ACHN (cell line): ENCODE data around the gene PJA2.
"Not testable (repeated sequence)": the region's sequence is repeated elsewhere in the genome, so short reads cannot be mapped to it uniquely, and the experiment has no call there.

Source experiments
- DNase-seq: peaks from one replicate; pipeline ENCODE4 v3.0.0-alpha.2; 2015
- in situ Hi-C: cut with HindIII; loops from 2 replicates; pipeline ENCODE4 v1.10.0; 2017; ENCODE audit warnings: low sequenced_read_pairs, low pct_ligation_motif_present, low pct_unique_long_range_greater_than_20kb

Gene PJA2, protein sequence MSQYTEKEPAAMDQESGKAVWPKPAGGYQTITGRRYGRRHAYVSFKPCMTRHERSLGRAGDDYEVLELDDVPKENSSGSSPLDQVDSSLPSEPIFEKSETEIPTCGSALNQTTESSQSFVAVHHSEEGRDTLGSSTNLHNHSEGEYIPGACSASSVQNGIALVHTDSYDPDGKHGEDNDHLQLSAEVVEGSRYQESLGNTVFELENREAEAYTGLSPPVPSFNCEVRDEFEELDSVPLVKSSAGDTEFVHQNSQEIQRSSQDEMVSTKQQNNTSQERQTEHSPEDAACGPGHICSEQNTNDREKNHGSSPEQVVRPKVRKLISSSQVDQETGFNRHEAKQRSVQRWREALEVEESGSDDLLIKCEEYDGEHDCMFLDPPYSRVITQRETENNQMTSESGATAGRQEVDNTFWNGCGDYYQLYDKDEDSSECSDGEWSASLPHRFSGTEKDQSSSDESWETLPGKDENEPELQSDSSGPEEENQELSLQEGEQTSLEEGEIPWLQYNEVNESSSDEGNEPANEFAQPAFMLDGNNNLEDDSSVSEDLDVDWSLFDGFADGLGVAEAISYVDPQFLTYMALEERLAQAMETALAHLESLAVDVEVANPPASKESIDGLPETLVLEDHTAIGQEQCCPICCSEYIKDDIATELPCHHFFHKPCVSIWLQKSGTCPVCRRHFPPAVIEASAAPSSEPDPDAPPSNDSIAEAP

DNA sequence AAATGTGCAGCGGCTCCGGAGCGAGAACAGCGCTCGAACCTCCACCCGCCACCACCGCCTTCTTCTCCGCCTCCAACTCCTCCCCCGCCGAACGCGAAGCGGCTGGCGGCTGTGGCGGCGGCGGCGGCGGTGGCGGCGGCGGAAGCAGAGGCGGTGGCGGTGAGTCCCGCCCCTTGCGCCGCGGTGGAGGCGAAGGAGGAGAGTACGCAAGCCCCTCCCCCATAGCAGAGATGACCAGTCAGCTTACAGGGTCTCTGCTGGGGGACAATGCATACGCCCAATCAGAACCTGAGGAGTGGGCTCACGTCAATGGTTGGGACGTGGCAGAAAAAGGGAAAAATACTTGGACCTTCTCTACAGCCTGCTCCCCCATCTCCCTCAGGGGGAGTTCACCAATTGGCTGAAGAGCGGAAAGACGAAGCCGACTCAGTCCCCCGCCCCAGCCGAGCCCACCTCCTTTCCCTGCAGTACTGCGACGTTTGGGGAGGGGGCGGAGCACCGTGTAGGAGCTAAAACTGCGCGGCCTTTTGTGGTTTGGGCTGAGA, at the start of gene PJA2:
TSS of gene PJA2 (minus strand) at position 131 of the 545 bp plus-strand sequence. CDS start 26,541 bp downstream, outside the sequence.
- peak; percentile 98 for DNase-seq
- in situ Hi-C loops: no loop called here

DNA sequence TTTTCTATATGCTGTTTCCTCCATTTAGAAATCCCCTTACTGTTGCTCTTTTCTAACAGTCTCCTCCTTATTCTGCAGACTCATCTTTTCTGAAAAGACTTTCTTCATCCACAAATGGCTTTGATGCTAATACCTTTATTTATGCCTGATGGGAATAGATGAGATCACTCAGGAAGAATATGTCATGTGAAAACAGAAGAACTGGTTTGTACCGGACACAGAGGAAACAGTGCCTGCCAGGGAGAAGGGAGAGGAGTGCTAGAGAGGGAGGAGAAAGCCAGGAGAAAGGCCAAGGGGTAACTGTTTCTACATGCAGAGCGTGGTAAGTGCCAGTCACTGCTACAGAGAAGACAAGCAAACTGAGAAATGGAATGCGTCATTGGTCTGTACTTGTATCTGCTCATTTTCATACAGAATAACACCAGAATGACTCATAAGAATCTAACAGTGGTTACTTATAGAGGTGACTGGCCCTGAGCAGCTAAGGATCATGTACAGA, 45.9 kb upstream of the PJA2 start:
- DNase-seq: peak; percentile 71
- in situ Hi-C loops: no loop called here

DNA sequence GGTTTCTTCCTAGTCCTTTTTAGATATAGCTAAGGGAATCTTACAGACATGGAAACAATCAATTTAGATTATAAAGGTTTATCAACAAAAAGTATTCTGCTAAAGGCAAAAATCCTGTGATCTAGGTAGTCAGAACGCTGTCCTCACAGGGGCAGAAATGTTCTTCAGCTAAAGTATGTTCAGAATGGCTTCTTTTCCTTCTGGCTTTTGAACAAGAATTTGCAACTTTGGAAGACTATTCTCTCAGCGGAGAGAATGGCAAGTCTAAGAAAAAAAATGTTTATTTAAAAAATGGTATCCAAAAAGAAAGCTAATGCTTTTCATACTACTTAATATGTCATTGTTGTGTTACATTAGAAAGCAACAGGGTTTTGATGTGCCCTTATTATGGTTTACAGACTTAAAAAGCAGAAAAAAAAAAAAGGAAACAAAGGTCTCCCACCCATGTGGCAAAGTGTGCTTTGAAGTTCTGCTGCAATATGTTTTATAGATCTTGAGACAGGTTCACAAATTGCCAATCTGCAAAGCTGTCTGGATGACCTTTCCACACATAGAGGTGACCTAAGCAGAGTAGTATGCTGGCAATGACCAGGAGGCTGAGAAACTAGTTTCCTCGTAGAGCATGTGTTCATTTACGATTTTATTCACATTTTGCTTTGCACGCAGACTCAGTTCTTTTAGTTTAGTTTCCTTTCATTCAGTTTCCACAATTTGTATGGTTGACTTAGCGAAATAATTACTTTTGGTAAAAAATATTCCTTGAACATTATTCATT, 45.1 kb upstream of the PJA2 start:
- peak; percentile 5 for DNase-seq
- in situ Hi-C loops: no loop called here

DNA sequence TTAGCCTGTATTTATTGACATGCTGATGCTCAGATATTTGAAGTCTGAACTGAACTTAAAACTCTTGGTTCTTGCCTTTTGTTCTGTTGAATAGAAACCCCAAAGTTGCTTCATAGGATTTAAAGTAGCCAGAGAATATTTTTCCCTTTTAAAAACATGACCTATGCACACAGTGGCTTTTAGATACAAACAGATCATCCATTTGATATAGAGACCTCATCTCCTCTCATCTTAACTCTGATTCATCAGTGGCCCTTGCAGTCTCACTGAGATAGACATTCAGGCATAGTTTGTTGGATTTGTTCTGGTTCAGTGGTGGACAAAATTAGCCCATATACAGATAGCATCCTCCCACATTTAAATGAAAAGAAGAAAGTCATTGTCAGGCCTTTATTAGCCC, 43.5 kb upstream of the PJA2 start:
- in situ Hi-C loops: no loop called here

DNA sequence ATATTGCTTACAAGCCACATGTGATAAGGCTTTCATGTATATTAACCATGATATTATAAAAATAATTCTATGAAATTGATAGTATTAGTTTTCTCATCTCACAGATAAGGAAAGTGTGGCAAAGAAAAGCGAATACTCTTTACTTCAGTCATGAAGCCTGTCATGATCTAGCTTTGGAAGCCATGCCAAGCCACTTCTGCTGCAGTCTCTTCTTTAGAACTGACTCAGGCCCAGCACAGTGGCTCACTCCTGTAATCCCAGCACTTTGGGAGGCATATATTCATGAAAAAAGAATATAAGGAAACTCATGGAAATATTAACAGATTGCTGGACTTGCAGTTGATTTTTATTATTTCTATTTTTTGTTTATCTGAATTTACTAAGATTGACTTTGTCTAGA, 42.9 kb upstream of the PJA2 start:
- in situ Hi-C loops: no loop called here
- no peak for DNase-seq

More for the DNA sequence above, 43.5 kb upstream of the PJA2 start:
- no peak for DNase-seq

DNA sequence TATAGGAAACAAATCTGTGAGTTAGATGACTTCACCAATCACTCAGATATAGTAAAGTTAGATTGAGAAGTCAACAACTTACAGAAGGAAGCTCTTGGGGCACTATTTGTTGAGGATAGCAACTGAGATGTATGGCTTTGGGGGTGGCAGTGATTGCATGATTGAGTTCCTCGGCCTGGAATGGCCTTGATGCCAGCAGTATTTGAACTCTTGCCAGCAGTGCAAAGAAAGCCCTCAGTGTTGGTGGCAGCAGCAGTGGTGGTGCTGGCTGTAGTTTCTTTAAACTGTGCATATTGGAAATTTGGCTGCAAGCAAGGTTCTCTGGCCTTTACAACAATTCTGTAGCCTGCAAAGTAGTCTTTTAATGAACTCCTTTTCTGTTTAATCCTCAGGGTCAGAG, 41.4 kb upstream of the PJA2 start:
- in situ Hi-C loops: no loop called here

DNA sequence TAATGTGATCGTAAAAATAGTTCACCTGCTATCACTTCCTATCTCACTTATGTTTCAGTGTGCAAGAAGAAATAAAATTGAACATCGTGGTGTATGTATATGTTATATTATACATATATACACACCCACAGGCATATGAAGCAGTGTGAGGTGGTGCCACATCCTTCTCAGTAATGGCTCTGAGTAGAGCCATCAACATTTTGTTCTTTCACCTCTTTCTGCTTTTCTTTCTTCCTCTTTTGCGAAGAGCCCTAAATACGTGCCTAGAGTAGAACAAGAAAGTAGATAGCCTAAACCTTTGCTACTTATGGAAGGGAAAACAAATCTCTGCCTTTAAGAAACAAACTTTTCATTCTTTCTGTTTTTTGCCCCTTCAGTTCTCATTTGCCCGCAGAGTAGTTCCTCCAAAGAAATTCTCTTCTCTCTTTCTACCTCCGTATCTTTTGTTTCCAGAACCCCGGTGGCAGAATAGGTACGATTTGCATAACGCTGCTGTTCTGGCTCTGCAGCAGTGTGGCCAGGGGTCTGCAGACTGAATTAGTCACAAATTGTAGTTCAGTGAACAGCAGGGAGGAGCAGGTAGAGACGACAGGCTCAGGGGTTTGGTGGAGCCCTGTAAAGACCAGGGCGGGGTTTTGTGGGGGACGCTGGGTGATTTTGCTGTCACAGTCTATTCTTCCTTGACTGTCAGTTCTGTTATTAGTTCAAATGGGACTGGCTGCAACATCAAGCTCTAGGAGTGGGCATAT, 40.5 kb upstream of the PJA2 start:
- in situ Hi-C loops: no loop called here
- DNase-seq: no peak

More for the DNA sequence above, 41.4 kb upstream of the PJA2 start:
- no peak for DNase-seq

DNA sequence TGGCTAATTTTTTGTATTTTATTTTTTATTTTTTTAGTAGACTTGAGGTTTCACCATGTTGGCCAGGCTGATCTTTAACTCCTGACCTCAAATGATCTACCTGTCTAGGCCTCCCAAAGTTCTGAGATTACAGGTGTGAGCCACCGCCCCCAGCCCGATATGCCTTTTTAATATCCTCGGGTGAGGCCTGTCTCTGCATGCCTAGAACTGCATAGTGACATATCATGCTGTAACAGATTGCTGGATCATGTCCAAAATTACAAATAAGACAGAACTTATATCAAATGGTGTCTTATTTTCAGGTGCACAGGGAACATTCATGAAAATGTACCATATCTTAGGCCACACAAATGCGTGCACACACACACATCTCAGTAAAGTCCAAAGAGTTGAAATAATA, 39.1 kb upstream of the PJA2 start:
- no peak for DNase-seq
- in situ Hi-C loops: no loop called here

DNA sequence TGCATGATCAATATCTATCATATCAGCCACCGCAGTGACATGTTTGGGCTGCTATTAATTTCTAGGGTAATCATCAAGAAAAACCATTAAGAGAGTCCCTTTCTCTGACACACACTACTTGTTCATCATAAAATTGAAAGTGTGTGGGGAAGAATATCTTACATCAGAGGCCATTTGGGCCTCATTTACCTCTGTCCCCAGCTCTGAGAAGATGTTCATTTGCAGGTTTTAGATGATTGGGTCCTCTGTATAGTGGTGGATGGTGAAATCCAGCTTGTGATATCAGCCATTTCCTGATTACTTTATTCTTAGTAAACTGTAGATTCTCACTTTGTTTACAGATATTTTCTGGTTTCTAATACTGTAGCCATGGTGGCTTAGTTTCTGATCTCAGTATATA, 29.8 kb upstream of the PJA2 start:
- DNase-seq: no peak
- in situ Hi-C loops: no loop called here

DNA sequence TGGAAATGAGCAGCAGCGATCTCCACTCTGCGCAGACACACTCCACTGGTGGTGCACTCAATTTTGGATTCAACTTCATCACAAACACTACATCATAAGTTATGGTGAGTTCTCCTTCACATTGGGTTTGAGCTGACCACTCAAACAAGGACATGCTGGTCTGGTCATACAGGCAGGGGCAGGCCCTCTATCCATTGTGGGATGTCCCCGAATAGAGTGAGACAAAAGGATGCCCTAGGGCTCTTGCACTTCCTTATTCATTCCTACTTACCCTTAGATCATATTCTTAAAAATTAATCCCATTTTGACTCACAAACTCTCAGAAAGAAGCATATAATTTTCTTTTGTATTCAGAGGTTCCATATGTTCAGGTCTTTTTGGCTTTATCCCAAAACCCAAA, 16.3 kb upstream of the PJA2 start:
- in situ Hi-C loops: no loop called here
- no peak for DNase-seq

DNA sequence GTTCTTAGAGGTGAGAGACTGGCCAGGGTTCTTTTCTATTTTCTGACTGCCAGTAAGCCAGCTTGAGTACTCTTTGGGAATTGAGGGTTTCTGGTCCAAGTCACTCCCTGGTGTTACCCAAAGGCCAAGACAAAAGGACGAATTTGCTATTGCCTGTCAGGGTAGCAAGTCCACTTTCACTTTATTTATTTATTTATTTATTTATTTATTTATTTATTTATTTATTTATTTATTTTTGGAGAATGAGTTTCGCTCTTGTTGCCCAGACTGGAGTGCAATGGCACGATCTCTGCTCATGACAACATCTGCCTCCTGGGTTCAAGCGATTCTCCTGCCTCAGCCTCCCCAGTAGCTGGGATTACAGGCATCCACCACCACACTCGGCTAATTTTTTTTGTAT, 15.7 kb upstream of the PJA2 start:
- in situ Hi-C loops, DNase-seq: not testable (repeated sequence)

DNA sequence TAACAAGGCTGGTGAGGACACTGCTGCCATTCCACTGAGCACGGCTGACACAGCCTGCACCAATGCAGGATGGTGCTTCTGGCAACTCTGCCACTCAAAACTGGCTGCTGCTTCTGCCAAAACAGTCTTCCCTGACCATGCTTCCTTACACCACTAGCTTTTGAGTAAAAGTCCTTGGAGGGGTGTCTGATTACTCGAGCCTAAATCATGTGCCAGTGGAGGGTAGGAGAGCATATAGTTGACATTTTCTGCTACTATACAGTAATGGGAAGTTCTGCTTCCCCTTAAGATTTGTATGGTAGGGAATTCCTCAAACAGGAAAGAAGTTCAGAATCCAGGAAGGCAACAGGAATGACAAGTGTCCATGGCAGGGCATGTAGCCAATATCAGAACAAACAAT, 12.2 kb upstream of the PJA2 start:
- in situ Hi-C loops: no loop called here

DNA sequence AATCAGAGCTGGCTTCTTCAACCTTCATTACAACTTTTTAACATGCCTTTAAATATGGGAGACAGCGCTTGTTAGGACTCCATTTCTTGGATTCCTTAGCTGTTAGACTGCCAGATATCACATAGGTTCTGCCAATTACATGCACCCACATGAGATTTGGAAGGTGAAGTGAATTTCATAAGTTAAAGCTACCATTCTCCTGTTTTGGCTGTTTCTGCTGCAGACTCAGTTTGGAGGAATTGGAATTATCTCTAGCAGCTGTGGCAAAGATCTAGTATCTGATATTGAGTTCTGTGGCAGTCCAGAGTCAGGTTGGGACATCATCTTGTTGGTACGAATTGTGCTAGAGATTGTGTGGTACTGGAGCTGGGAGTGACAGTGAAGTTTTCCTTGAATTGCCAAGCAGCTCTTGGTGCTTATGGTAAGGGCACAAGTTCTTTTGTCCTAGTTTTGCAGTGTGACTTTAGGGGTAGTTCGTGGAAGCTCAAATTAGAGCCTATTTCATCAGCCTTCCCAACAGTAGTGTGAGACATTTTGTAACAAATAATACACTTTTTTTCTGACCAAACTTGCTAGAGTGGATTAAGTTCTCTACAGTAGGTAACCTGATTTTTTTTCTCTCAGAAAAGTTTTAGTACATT, 9.1 kb upstream of the PJA2 start:
- in situ Hi-C loops: no loop called here
- no peak for DNase-seq

More for the DNA sequence above, 12.2 kb upstream of the PJA2 start:
- DNase-seq: no peak

DNA sequence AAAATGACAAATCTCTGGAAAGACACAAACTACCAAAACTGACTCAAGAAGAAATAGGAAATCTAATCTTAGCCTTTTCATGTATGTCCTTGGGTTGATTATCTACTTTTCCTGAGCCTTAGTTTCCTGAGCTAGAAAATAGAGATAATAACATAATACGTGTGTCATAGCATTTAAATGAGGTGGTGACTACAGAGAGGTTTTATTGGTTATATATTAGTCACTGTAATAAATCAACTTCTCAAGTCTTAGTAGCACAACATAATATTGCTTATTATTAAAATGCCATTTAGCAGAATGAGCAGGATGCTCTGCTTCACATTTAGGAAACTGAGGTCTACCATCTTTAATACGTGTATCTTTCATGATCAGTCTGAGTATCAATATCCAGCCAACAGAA, 7.1 kb upstream of the PJA2 start:
- in situ Hi-C loops: no loop called here
- no peak for DNase-seq

DNA sequence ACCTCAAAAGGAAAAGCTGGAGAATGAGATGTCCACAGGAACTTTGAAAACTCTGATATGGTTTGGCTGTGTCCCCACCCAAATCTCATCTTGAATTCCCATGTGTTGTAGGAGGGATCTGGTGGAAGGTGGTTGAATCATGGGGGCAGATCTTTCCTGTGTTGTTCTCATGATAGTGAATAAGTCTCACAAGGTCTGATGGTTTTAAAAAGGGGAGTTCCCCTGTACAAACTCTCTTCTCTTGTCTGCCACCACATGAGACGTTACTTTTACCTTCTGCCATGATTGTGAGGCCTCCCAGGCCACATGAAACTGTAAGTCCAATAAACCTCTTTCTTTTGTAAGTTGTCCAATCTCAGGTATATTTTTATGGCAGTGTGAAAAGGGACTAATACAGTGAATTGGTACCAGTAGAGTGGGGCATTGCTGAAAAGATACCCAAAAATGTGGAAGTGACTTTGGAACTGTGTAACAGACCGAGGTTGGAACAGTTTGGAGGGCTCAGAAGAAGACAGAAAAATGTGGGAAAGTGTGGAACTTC, 4.2 kb upstream of the PJA2 start:
- in situ Hi-C loops, DNase-seq: not testable (repeated sequence)

DNA sequence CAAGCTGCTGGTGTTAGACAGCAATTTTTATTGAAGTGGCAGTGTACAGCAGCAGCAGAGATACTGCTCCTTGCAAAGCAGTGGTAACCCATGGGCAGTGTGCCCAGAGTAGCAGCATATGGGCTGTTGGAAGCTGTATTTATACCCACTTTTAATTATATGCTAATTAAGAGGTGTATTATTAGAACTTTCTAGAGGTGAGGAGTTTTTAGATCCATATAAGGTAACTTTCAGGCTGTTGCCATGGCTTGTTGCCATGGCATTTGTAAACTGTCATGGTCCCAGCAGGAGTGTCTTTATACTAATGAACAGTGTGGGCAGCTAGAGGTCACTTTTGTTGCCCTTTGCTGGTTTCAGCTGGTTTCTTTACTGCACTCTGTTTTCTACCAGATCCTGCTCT, 3.7 kb upstream of the PJA2 start:
- in situ Hi-C loops: no loop called here
- DNase-seq: no peak

DNA sequence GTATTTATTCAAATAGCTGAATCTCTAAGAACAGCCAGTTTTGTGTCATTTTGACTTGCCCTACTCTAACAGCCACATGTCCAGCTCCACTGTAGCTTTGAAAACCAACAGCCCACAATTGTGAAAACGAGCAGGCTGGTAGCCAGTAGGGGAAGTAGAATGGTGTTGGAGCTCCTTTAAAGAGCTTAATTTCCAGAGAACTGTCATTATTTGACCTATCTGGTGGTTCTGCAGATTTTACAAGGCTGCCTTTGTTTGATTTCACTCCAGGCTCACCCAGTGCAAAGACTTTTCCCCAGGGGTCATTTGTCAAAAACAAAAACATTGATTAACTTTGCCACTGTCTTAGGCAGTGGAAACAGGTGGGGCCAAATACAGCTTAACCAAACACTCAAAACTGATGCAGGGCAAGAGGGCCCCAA, 3.2 kb upstream of the PJA2 start:
- DNase-seq: no peak
- in situ Hi-C loops: no loop called here
